Psoas muscle (tissue), 8 donors: ENCODE data around the gene ARHGEF4. TPM values are rescaled to one million over a fixed set of nuclear protein-coding genes. Genes with fewer than 3 reads are reported as not detected.

Experiments used
- ATAC-seq, 4 donors: fragments of 200-7000 bp; cut with Tn5 transposase; one replicate each; pipeline ENCODE4 v1.9.1; 2020; ENCODE audit warnings: moderate library complexity in 3 of 4, mild to moderate bottlenecking in 2 of 4
- DNase-seq, 2 donors: peaks; one replicate each; pipeline ENCODE4 v3.0.0-alpha.2; 2020
- H3K27ac ChIP-seq: fragments of 200-600 bp; one replicate; pipeline ENCODE4 v1.8.0; 2022
- H3K27me3 ChIP-seq, 3 donors: fragments of 200-600 bp in 1 of 3; one replicate each; pipeline versions ENCODE4 v1.6.1 to v1.8.0; 2013 to 2022; ENCODE audit warnings: low read length in 2 of 3, mild to moderate bottlenecking in 2 of 3, moderate library complexity in 1 of 3; ENCODE audit not compliant: insufficient read depth in 3 of 3
- H3K36me3 ChIP-seq, 2 donors: fragments of 200-600 bp in 1 of 2; one replicate each; pipeline versions ENCODE4 v1.6.1 to v1.8.0; 2013 to 2022; ENCODE audit warnings: low read depth in 1 of 2, mild to moderate bottlenecking in 1 of 2, moderate library complexity in 1 of 2; ENCODE audit not compliant: insufficient read depth in 1 of 2
- H3K4me1 ChIP-seq: fragments of 200-600 bp; one replicate; pipeline ENCODE4 v1.8.0; 2022
- H3K4me3 ChIP-seq: fragments of 200-600 bp; one replicate; pipeline ENCODE4 v1.8.0; 2022; ENCODE audit warnings: mild to moderate bottlenecking
- H3K9me3 ChIP-seq: fragments of 200-600 bp; one replicate; pipeline ENCODE4 v1.8.0; 2022
- CTCF ChIP-seq: fragments of 200-600 bp; IDR thresholded peaks from one replicate; pipeline ENCODE4 v1.8.0; 2022; ENCODE audit warnings: antibody characterized with exemption
- WGBS, 3 donors: extraction: QIAGEN DNeasy Blood & Tissue Kit; methylation state at CpG; one replicate each; pipeline versions ENCODE4 v1.1.6 to v1.1.7; 2013; 5-methylcytosine and 5-hydroxymethylcytosine counted together
- intact Hi-C, 2 donors: fragments of 100-400 bp; cut with DNase I; formaldehyde crosslinking; loops; one replicate each; pipeline versions ENCODE4 v1.11.0 to v1.14.2; 2022
- polyA plus RNA-seq, 3 donors: library from polyadenylated mRNA; stranded (reverse); fragments of 200-250 nt; gene quantifications; one replicate each; pipeline ENCODE4 v1.2.3, GENCODE V29; 2013
- total RNA-seq, 4 donors: library from RNA; stranded (reverse); fragmentation: NEBNext Ultra II Directional in 2 of 4; extraction: Animal tissue kit (Norgen Biotek cat#: 25700) in 2 of 4; gene quantifications; one replicate each; pipeline versions ENCODE4 v1.2.1 to v1.2.4, GENCODE V29; 2021 to 2023
- donor health status: healthy with polysubstance abuse.
- donor health status: DM: no; HTN: no; CAD: no; lungs with moderate emphysema.
- donor health status: Bipolar disorder and iron deficiency.
- donor health status: healthy.
- donor health status: DM: yes; HTN: yes; CAD: no.
- donor health status: DM: no; HTN: no; CAD: no.
- donor health status: DM: no; HTN: no; CAD: no.
- donor health status: DM: yes; HTN: yes; CAD: no.

ARHGEF4 gene
- total and polyA plus RNA-seq, 7 donors, result 0.63 to 6.9 (median 3.7) TPM

GRCh38 chr2:130829015-130829414, 7.7 kb upstream of the ARHGEF4 start:
- Histone ChIP-seq H3K36me3 (no peaks in the 10 kb centered on the region), H3K27me3 (peaks cover 0 to 13% (median 2%) of the 10 kb centered on the region in 3 donors), H3K4me3 (no peak overlapping the region), H3K4me1 (no peaks in the 10 kb centered on the region), H3K9me3 (no peaks in the 10 kb centered on the region), H3K27ac (no peak overlapping the region)
- DNase-seq (peak in 1 of 2 donors; percentile 44), ATAC-seq (peak in 1 of 4 donors; percentile 13)
- no peak for TF ChIP-seq CTCF
- intact Hi-C loops, result loop anchor here in 1 of 2 donors (2.0 kb wide), 1 partner anchor 18 kb away; no protein-coding TSS in a partner anchor
- WGBS, 3 donors, result 89 to 90% (median 90%) methylated on average over 9 to 10 of the region's 10 CpGs

GRCh38 chr2:130830538-130830937, 6.2 kb upstream of the ARHGEF4 start:
- WGBS, 3 donors, result 78 to 83% (median 82%) methylated on average over 2 of the region's 2 CpGs
- no peak overlapping the region for H3K27ac ChIP-seq
- no peak overlapping the region for H3K4me3 ChIP-seq
- H3K36me3 ChIP-seq, result no peaks in the 10 kb centered on the region
- H3K4me1 ChIP-seq, result no peaks in the 10 kb centered on the region
- H3K9me3 ChIP-seq, result no peaks in the 10 kb centered on the region
- DNase-seq (peak in 1 of 2 donors; percentile 3), ATAC-seq (no peak)
- peaks cover 0 to 26% (median 4%) of the 10 kb centered on the region in 3 donors for H3K27me3 ChIP-seq
- TF ChIP-seq CTCF, result no peak
- intact Hi-C loops, result no loop called here

- no peaks in the 10 kb centered on the region for H3K9me3 ChIP-seq
- no peaks in the 10 kb centered on the region for H3K4me1 ChIP-seq
- 70 to 79% (median 75%) methylated on average over 6 of the region's 6 CpGs for WGBS, 3 donors
- ATAC-seq (no peak), DNase-seq (peak in 1 of 2 donors; percentile 19)
- TF ChIP-seq CTCF, result no peak
- intact Hi-C loops, result no loop called here
- no peaks in the 10 kb centered on the region for H3K36me3 ChIP-seq
- no peak overlapping the region for H3K4me3 ChIP-seq
- peaks cover 0 to 34% (median 6%) of the 10 kb centered on the region in 3 donors for H3K27me3 ChIP-seq
- H3K27ac ChIP-seq, result no peak overlapping the region
Observed at GRCh38 chr2:130831356-130831755, 5.4 kb upstream of the ARHGEF4 start.

GRCh38 chr2:130832296-130832940, 4.3 kb upstream of the ARHGEF4 start:
- DNase-seq, result peak in 1 of 2 donors; percentile 28
- no peaks in the 10 kb centered on the region for H3K36me3 ChIP-seq
- H3K27me3 ChIP-seq, result peaks cover 0 to 44% (median 13%) of the 10 kb centered on the region in 3 donors
- ATAC-seq, result no peak
- WGBS, 3 donors, result 73 to 78% (median 76%) methylated on average over 12 of the region's 12 CpGs
- H3K4me1 ChIP-seq, result no peaks in the 10 kb centered on the region
- no peak overlapping the region for H3K27ac ChIP-seq
- intact Hi-C loops, result no loop called here
- H3K4me3 ChIP-seq, result no peak overlapping the region
- no peak for TF ChIP-seq CTCF
- no peaks in the 10 kb centered on the region for H3K9me3 ChIP-seq
